GM18519 (cell line): Measurements from ENCODE around the gene VTI1A.
"Not testable (repeated sequence)": the region's sequence is repeated elsewhere in the genome, so short reads cannot be mapped to it uniquely, and the experiment has no call there.

Experiments
- ATAC-seq: cut with Tn5 transposase; IDR thresholded peaks from one replicate; pipeline ENCODE4 v1.9.1; 2021; ENCODE audit warnings: mild to moderate bottlenecking, moderate library complexity; ENCODE audit not compliant: unreplicated experiment, low FRiP score

The VTI1A gene

GRCh38 chr10:112708461-112708860 is 261.4 kb downstream of the VTI1A start:
- no peak for ATAC-seq

GRCh38 chr10:112710528-112710927 is 263.5 kb downstream of the VTI1A start:
- ATAC-seq, result no peak

- ATAC-seq, result no peak
These were observed 264.4 kb downstream of the VTI1A start for GRCh38 chr10:112711366-112711765.

GRCh38 chr10:112712536-112712935 is 265.5 kb downstream of the VTI1A start:
- no peak for ATAC-seq

GRCh38 chr10:112713411-112713810 is 266.4 kb downstream of the VTI1A start:
- ATAC-seq, result no peak

GRCh38 chr10:112715581-112715980 is 268.6 kb downstream of the VTI1A start:
- no peak for ATAC-seq

- no peak for ATAC-seq
These were observed 269.1 kb downstream of the VTI1A start for GRCh38 chr10:112716076-112716475.

- no peak for ATAC-seq
These were observed 270.0 kb downstream of the VTI1A start for GRCh38 chr10:112716924-112717413.

- ATAC-seq, result no peak
These were observed 273.2 kb downstream of the VTI1A start for GRCh38 chr10:112720178-112720577.

- ATAC-seq, result no peak
These were observed 274.2 kb downstream of the VTI1A start for GRCh38 chr10:112721080-112721698.

- ATAC-seq, result no peak
These were observed 275.7 kb downstream of the VTI1A start for GRCh38 chr10:112722758-112723157.

GRCh38 chr10:112723876-112724275 is 276.9 kb downstream of the VTI1A start:
- ATAC-seq, result no peak

- no peak for ATAC-seq
These were observed 277.5 kb downstream of the VTI1A start for GRCh38 chr10:112724404-112724991.

GRCh38 chr10:112728118-112728883 is 281.3 kb downstream of the VTI1A start:
- ATAC-seq, result no peak

GRCh38 chr10:112728997-112729396 is 282.0 kb downstream of the VTI1A start:
- no peak for ATAC-seq

- not testable (repeated sequence) for ATAC-seq
These were observed 284.4 kb downstream of the VTI1A start for GRCh38 chr10:112731450-112731849.

GRCh38 chr10:112732277-112732921 is 285.4 kb downstream of the VTI1A start:
- no peak for ATAC-seq

GRCh38 chr10:112735041-112735695 is 288.2 kb downstream of the VTI1A start:
- ATAC-seq, result no peak

GRCh38 chr10:112738606-112739591 is 291.9 kb downstream of the VTI1A start:
- no peak for ATAC-seq
